Stimulated activated CD4-positive, alpha-beta T cell treated with anti-CD3 and anti-CD28 coated beads, Interleukin-4, amount 100 ng/mL, for 1 hour (primary cell): ENCODE data around the gene TEKT2.

Experiments used
- DNase-seq: peaks from one replicate; pipeline ENCODE4 v3.0.0-alpha.2; 2020

TEKT2 gene

DNA sequence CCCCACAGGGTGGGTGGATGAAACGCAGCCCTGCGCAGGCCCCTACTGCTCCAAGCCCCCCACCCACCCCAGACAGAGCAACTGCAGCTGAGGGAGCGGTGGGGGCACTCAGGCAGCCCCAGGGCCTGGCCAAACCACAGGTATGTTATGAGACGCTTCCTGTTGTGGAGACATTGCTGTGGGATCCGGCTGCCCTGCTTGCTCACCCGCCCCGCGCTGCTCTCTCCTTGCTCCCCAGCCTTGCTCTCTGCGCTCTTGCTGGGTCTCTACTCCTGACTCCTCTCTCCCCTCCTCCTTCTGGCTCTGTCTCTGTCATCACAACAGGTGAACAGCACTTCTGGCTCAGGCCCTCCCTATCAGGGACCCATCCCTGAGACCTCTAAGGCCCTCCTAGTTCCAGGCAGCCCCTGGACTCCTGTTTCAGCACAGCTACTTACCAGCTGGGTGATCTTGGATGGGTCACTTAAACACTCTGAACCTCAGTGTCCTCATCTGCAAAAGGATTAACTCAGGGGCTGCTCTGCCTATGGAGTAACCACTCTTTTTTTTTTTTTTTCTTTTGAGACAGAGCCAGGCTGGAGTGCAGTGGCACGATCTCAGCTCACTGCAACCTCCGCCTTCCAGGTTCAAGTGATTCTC lies 25.3 kb downstream of the TEKT2 start:
- DNase-seq = peak; percentile 26

- DNase-seq = no peak
These were observed 27.3 kb downstream of the TEKT2 start for GRCh38 chr1:36111151-36111550.

DNA sequence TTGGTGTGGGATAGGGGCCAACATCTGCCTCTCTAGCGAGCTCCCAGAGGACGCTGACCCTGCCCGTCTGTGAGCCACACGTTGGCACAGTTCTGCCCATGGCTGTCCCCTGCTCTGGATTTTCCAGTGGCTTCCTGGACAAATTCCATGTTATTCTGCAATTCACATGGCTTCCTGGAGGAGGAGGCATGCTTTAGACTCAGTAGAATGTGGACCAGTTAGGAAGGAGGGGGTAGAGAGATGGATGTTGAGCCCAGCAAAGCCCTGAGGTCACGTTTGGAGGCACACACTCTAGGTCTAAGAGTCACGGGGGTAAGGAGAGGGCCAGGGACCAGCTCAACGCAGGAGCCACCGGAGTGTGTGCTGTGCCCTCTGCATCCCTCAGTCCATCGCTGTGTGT lies 28.9 kb downstream of the TEKT2 start:
- no peak for DNase-seq

- DNase-seq = no peak
These were observed 30.5 kb downstream of the TEKT2 start for GRCh38 chr1:36114371-36114770.

GRCh38 chr1:36115200-36115669 lies 31.3 kb downstream of the TEKT2 start:
- no peak for DNase-seq

GRCh38 chr1:36115931-36116330 lies 32.0 kb downstream of the TEKT2 start:
- DNase-seq = no peak

- DNase-seq = no peak
These were observed 33.0 kb downstream of the TEKT2 start for GRCh38 chr1:36116901-36117300.

GRCh38 chr1:36118447-36119204 lies 34.7 kb downstream of the TEKT2 start:
- DNase-seq = no peak

DNA sequence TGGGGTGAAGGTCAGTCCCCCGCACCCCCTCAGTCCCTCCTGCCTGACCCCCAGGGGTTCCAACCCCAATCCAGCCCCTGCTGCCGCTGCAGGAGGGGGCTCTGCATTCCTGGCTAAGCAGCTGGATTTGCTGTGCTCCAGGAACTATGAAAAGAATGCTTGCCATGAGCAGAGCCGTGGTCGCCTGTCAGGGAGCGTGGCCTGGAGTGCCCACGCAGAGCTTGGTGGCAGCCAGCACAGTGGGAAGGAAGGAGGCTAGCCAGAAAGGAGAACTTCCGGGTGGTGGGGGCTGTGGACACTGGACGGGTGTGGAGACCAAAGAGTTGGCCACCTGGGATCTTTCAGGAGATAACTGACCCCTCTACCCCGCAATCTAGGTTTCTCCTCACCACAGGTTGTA lies 35.6 kb downstream of the TEKT2 start:
- DNase-seq = no peak

- DNase-seq = no peak
These were observed 38.5 kb downstream of the TEKT2 start for GRCh38 chr1:36122062-36123030.

DNA sequence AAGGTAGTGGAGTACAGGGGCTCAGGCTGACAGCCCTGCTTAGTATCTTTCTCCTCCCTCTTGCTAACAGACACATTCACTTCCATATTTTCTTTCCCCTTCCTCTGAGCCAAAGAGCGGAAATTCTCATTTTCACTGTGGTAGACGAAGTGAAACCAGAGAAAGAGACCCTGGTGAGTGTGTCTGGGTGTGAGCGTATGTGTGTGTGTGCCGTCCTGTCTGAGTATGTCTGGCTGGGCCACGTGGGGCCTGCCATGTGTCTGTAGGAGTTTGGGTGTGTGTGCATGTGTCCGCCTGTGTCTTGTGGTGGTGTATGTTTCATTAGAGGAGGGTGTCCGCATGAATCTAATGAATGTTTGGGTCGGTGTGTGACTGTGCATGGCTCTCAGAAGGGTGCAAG lies 39.5 kb downstream of the TEKT2 start:
- no peak for DNase-seq

DNA sequence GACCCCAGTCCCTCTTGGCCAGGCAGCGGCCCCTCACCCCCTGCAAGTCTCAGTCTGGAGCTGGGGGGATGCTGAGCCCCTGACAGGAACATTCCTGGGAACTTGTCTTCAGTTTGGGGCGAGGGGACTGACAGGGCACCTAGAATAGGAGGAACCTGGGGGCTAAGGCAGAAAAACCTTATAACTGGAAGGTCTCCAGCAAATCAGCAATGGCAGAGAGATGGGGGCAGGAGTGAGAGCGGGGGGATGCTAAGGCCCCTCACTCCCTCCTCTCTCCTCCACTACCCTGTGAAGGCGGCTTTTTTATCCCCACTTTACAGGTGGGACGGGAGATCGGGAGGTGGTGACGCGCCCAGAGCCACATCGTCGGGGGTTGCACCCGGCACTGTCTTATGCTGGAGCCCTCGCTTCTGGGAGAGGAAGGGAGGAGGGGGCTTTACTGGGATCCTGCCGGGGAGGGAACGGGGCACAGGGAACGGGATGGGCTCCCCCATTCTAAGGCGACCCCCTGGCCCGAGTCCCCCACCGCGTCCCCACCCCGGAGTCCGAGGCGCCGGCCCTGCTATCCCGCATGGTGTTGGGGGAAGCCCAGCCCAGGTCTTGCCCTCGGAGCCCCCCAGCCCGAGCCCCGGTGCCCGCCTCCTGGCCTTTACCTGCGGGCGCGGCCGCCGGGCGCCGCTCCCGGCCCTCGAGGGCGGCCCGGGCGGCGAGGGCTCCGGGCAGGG lies 40.7 kb downstream of the TEKT2 start:
- no peak for DNase-seq

DNA sequence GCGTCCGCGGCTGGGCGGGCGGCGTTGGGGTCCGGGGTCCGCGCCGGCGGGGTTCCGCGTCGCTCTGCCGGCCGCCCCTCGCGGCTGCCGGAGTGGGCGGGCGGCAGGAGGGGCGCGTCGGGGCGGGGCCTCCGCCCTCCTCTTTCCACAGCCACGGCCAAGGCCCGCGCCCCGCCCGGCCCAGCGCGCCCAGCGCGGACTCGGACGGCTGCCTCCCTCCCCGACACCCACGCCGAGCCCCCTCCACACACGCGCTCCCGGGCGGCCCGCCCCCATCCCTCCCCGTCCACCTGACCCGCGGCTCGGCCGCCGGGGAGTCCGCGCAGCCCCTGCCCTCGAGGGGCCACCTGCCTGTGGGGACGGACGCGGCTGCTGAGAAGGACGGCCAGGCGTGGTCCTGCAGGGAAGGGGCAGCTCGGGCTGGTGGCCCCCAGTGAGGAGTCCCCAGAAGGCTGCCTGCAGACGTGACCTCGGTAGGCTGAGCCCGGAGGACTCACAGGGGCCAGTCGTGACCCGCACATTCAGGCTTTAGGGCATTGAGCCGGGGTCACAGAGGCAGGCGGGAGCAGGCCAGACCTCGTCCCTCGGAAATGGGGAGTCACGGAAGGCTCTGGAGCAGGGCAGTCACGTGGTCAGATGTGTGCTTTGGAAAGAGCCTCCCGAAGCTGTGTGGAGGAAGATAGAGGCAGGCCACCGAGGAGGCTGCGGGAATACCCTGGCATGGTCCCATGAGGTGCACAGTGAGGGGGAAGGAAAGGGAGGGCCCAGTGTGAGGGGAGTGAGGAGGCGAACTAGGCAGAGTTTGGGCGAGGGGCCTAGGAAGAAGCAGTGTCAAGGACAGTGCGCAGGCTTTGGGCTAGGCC lies 41.5 kb downstream of the TEKT2 start, which contains the start of gene COL8A2:
COL8A2 (minus strand) TSS at position 94 of the 863 bp plus-strand sequence. CDS start 24,980 bp downstream, outside the sequence.
- no peak for DNase-seq

- no peak for DNase-seq
These were observed 42.3 kb downstream of the TEKT2 start for GRCh38 chr1:36126005-36126716.

DNA sequence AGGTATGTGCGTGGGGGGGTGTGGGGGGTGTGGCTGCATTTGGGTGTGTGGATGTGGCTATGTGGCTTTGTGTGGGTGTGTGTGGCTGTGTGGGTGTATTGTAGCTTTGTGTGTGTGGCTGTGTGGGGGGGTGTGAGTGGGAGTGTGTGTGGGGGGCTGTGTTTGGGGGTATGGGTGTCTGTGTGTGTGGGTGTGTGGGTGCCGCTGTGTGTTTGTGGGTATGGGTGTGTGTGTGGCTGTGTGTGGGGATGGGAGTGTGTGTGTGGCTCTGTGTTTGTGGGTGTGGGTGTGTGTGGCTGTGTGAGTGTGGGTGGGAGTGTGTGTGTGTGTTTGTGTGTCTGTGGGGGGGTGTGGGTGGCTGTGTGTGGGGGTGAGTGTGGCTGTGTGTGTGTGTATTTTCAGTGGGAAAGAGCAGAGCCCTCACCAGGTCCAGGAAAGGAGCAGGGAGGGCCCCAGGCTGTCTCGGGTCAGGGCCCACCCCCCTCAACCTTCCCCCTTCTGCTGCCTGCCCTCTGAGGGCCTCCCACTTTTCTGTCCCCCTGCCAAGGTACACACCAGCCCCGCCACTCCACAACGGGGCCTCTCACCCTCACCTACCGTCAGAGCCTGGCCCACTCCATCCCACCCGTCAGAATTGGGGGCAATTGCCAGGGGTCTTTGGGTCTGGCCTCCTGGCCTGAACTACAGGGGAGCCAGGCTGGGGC lies 43.1 kb downstream of the TEKT2 start:
- no peak for DNase-seq

DNA sequence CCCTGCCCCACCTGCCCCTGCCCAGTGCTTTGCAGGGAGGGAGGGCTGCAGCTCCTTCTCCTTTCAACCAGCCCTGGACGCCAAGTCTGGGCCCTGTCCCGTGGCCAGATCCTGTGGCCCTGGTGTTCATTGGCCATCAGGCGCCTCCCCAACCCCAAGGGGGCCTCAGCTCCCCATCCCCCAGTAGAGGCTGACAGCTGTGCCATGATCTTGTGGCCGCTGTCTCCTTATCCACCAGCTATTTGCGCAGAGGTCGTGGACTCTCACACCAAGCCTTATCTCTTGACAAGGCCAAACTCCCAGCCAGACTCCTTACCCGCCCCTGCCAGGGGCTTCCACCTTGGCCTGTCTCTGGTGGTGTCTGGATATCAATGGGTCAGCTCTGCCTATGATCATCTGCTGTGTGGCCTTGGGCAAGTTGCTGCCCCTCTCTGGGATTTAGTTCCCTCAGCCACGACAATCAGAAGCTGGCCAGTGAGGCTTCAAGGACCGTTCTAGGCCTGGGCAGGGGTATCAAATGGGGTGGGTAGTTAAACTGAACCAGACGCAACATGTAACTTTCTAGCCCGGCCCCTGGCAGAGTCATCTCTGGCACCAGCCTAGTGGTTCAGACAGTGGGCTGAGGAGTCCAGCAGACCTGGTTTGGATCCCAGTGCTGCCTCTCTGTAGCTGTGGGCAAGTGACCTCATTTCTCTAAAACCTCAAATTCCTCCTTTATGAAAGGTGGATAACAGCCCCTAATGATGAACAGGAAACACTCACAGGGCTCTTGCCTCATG lies 44.4 kb downstream of the TEKT2 start:
- no peak for DNase-seq

DNA sequence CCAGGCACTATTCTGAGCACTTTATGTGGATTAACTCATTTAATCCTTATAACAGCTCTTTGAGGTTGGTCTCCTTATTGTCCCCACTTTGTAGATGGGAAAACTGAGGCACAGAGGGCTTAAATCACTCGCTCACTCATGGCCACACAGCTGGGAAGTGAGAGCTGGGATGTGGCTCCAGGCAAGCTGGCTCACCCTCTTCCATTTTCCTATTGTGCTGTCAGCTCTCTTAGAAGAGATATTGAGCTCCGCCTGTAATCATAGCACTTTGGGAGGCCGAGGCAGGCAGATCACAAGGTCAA lies 45.0 kb downstream of the TEKT2 start:
- no peak for DNase-seq

DNA sequence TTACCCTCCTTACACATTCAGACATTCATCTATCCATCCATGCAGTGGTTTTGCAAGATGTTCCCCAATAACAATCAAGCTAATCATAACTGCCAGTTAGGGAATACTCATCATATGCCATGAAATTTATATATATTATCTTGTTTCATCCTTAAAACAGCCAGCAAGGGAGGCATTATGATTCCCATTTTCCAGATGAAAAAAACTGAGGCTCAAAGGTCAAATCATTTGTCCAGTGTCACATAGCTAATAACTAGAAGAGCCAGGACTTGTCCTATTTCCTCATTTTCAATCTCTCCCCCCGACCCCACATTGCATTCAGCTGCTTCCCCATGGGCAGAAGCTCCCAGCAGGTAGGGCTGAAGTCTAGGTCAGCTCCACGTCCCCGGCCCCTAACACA lies 48.1 kb downstream of the TEKT2 start:
- DNase-seq = no peak

DNA sequence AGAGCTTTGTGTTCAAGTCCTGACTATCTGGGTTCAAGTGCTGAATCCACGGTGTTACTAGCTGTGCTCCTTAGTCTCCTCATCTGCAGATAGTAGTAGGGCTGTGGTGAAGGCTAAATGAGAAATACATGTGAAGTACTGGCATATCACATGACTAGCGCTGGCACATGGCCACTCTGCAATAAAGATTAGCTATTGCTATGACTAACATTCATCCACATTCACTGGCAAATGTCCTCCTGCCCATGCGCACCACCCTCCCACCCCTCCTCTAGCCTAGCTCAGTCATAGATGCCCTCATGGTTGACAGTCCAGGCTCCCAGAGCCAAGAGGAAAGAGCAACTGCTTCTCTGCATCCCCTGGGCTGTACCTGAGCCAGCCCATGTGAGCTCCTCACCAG lies 49.6 kb downstream of the TEKT2 start:
- no peak for DNase-seq

GRCh38 chr1:36134031-36134430 lies 50.1 kb downstream of the TEKT2 start:
- DNase-seq = no peak
